H1 (cell line): ENCODE data around the gene PLAC1. TPM values are rescaled to one million over a fixed set of nuclear protein-coding genes. Genes with fewer than 3 reads are reported as not detected.

Experiments
- RAD21 ChIP-seq, 2 experiments: IDR thresholded peaks in 1 of 2; conservative IDR thresholded peaks in 1 of 2; 2 replicates each; pipeline ENCODE4 v1.6.1; 2011; ENCODE audit warnings: low read depth in 2 of 2, low read length in 2 of 2, improper control_type of control experiment in 1 of 2, inconsistent platforms in 1 of 2, mild to moderate bottlenecking in 1 of 2, moderate library complexity in 1 of 2
- SIN3A ChIP-seq, 2 experiments: IDR thresholded peaks in 1 of 2; conservative IDR thresholded peaks in 1 of 2; 2 replicates each; pipeline ENCODE4 v1.6.1; 2011 to 2012; ENCODE audit warnings: low read length in 2 of 2, improper control_type of control experiment in 1 of 2, low read depth in 1 of 2, mild to moderate bottlenecking in 1 of 2
- polyA plus RNA-seq, 7 experiments: library from polyadenylated mRNA; depleted of rRNA in 3 of 7; stranded (reverse) in 5 of 7; unstranded in 2 of 7; fragments of >200 nt in 5 of 7; fragments of 200-250 nt in 2 of 7; gene quantifications; 1 replicate in 5 of 7; 2 replicates in 1 of 7; 4 replicates in 1 of 7; pipeline versions ENCODE4 v1.2.1 to v1.2.3, GENCODE V29; 2011 to 2013; ENCODE audit warnings: missing spikeins in 2 of 7, mixed read lengths in 2 of 7
- total RNA-seq: library from RNA; stranded (reverse); fragmentation: NEBNext Ultra II Directional; extraction: Animal tissue kit (Norgen Biotek cat#: 25700); gene quantifications from 2 replicates; pipeline ENCODE4 v1.2.1, GENCODE V29; 2021

Gene PLAC1
- total and polyA plus RNA-seq, 2 of the 8 experiments (the other 6 are each of a cell fraction or from before 2014, with no cell fraction given), result 1.8 TPM; not detected in 1

DNA sequence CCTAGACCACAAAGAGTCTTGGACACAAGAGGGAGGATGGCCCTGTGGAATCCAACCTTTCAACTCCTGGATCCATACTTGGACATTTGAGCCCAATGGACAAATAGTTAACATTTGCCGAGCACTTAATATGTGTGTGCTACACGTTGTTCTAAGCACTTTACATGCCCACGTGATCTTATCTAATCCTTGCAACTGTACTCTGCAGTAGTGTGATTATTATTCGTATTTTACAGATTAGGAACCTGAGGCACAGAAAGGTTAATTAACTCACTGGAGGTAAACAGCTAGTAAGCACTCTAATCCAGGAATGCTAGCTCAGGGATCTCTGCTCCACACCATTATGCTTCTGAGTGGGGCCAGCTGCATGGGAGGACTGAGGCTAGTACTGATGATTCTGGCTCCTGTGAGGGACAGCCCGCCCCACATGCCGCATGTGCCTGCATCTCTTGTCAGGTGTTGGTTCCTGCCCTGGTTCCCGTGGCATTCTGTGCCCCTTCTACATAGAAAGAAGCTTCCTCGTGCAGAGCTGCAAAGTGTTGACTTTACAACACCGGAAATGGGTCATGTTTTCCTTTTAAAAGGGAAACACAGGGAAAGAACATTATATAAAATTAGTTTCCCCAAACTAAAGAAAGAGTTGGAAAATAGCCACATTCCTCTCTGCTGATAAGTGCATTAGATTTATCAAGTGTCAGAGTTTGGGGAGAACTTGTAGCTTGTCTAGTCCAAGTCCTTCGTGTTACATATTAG is 34.8 kb downstream of the PLAC1 start (continued):
- TF ChIP-seq SIN3A (conservative IDR thresholded peaks at IDR 0.05 in 1 of 2, IDR thresholded peaks at IDR 0.05 in 1 of 2; ENCODE audit: low read depth in 1 of 2, low read length in 2 of 2) (no peak), RAD21 (IDR thresholded peaks at IDR 0.05 in 1 of 2, conservative IDR thresholded peaks at IDR 0.05 in 1 of 2; ENCODE audit: low read depth in 2 of 2, low read length in 2 of 2) (no peak)
- TF ChIP-seq, all 59 proteins: peak for 0
